GM12878 (cell line): Measurements from ENCODE around the gene CAPS. TPM values are rescaled to one million over a fixed set of nuclear protein-coding genes. Genes with fewer than 3 reads are reported as not detected.

Experiments
- ATAC-seq: fragments of 200-7000 bp; cut with Tn5 transposase; 3 replicates; pipeline ENCODE4 v1.9.1; 2020; ENCODE audit warnings: mild to moderate bottlenecking, moderate library complexity
- BruUV-seq: library from RNA; stranded (reverse); fragments of 400-500 nt; replicated peaks from 2 replicates; lab custom pipeline; 2021; lab: Mats Ljungman, UMichigan
- CTCF ChIA-PET: fragments of 300-600 bp; sonication (Branson Sonifier 250); formaldehyde crosslinking; extraction: SDS; loops from one replicate; lab custom pipeline; 2021; ENCODE audit warnings: inconsistent platforms; lab: Yijun Ruan, JAX
- POLR2A ChIA-PET: fragments of 350-600 bp; formaldehyde crosslinking; extraction: SDS; loops from one replicate; lab custom pipeline; 2021; ENCODE audit warnings: inconsistent platforms; lab: Charles Lee
- RAD21 ChIA-PET: fragments of 300-600 bp; sonication (Branson Sonifier 250); formaldehyde crosslinking; loops from one replicate; lab custom pipeline; 2023; ENCODE audit warnings: antibody characterized with exemption; ENCODE audit not compliant: unreplicated experiment; lab: Charles Lee
- SMC1A ChIA-PET: fragments of 300-600 bp; sonication (Branson Sonifier 250); formaldehyde crosslinking; loops from one replicate; lab custom pipeline; 2023; ENCODE audit not compliant: unreplicated experiment, uncharacterized antibody; lab: Charles Lee
- DNase-seq: peaks from one replicate; pipeline ENCODE4 v3.0.0-alpha.2; 2011; ENCODE audit warnings: low read depth, low spot score
- FAIRE-seq: peaks from 3 replicates; lab custom pipeline; 2011; peaks lifted over from hg19 to GRCh38; lab: Jason Lieb, UNC
- H2AFZ ChIP-seq: 2 replicates; pipeline ENCODE4 v1.6.0; 2011; ENCODE audit warnings: low read depth, low read length, control low read depth; ENCODE audit not compliant: control insufficient read depth
- H3K27ac ChIP-seq: 2 replicates; pipeline ENCODE4 v1.5.1; 2011; ENCODE audit warnings: control low read depth; ENCODE audit not compliant: control insufficient read depth, insufficient read depth
- H3K27me3 ChIP-seq, 2 experiments: replicated peaks in 1 of 2; 2 replicates each; pipeline versions ENCODE4 v1.6.0 to v1.6.1; 2011; ENCODE audit warnings: low read length in 1 of 2; ENCODE audit not compliant: control insufficient read depth in 2 of 2, insufficient read depth in 2 of 2
- H3K36me3 ChIP-seq, 2 experiments: 2 replicates each; pipeline ENCODE4 v1.5.1; 2011; ENCODE audit warnings: low read length in 1 of 2; ENCODE audit not compliant: control insufficient read depth in 2 of 2, insufficient read depth in 2 of 2
- H3K4me1 ChIP-seq: 2 replicates; pipeline ENCODE4 v1.6.1; 2011; ENCODE audit warnings: mild to moderate bottlenecking, low read length, moderate library complexity, mixed read lengths; ENCODE audit not compliant: control insufficient read depth, insufficient read depth
- H3K4me2 ChIP-seq: 2 replicates; pipeline ENCODE4 v1.6.0; 2011; ENCODE audit warnings: control low read depth; ENCODE audit not compliant: control insufficient read depth, insufficient read depth
- H3K4me3 ChIP-seq: fragments of 200-600 bp; sonication (generic); 2 replicates; pipeline ENCODE4 v1.5.1; 2016
- H3K79me2 ChIP-seq: 2 replicates; pipeline ENCODE4 v1.6.0; 2011; ENCODE audit warnings: low read length; ENCODE audit not compliant: control insufficient read depth, insufficient read depth
- H3K9ac ChIP-seq: 2 replicates; pipeline ENCODE4 v1.8.0; 2011; ENCODE audit warnings: low read length, control low read depth, mixed read lengths; ENCODE audit not compliant: control insufficient read depth, insufficient read depth
- H3K9me3 ChIP-seq: replicated peaks from 3 replicates; pipeline ENCODE4 v1.5.1; 2011; ENCODE audit warnings: mild to moderate bottlenecking, low read length; ENCODE audit not compliant: control insufficient read depth, insufficient read depth
- H4K20me1 ChIP-seq: 2 replicates; pipeline ENCODE4 v1.6.0; 2011; ENCODE audit not compliant: control insufficient read depth, insufficient read depth
- BRCA1 ChIP-seq: IDR thresholded peaks from 2 replicates; pipeline ENCODE4 v1.6.1; 2011; ENCODE audit warnings: low read depth, low read length, improper control_type of control experiment
- CEBPB ChIP-seq, 2 experiments: fragments of 150-350 bp in 1 of 2; IDR thresholded peaks; 2 replicates each; pipeline ENCODE4 v1.6.1; 2012 to 2014; ENCODE audit warnings: low read depth in 2 of 2, low read length in 2 of 2, borderline replicate concordance in 1 of 2, inconsistent platforms in 1 of 2
- CHD4 ChIP-seq: fragments of 200-600 bp; sonication (generic); IDR thresholded peaks from 2 replicates; pipeline ENCODE4 v1.6.1; 2016; ENCODE audit warnings: mild to moderate bottlenecking
- E2F8 ChIP-seq: fragments of 450-650 bp; IDR thresholded peaks from 2 replicates; pipeline ENCODE4 v1.6.1; 2018; ENCODE audit warnings: mild to moderate bottlenecking, low read depth, moderate library complexity; ENCODE audit not compliant: partially characterized antibody
- POLR2AphosphoS2 ChIP-seq: IDR thresholded peaks from 2 replicates; pipeline ENCODE4 v1.6.1; 2011; ENCODE audit warnings: low read depth, mild to moderate bottlenecking, low read length, improper control_type of control experiment, moderate library complexity
- RAD51 ChIP-seq: fragments of 450-650 bp; IDR thresholded peaks from 2 replicates; pipeline ENCODE4 v1.6.1; 2016; ENCODE audit warnings: moderate library complexity, mild to moderate bottlenecking, inconsistent platforms
- SPI1 ChIP-seq: IDR thresholded peaks from 2 replicates; pipeline ENCODE4 v1.6.1; 2011; ENCODE audit warnings: low read depth, mild to moderate bottlenecking, low read length, moderate library complexity, borderline replicate concordance; ENCODE audit not compliant: insufficient read depth
- USF1 ChIP-seq: IDR thresholded peaks from 2 replicates; pipeline ENCODE4 v1.6.1; 2011; ENCODE audit warnings: borderline replicate concordance, low read depth, mild to moderate bottlenecking, moderate library complexity, mixed read lengths, low read length; ENCODE audit not compliant: insufficient read depth; ENCODE audit errors: extremely low read length
- ZNF384 ChIP-seq: IDR thresholded peaks from 2 replicates; pipeline ENCODE4 v1.6.1; 2012; ENCODE audit warnings: low read depth, mild to moderate bottlenecking, low read length, improper control_type of control experiment, borderline replicate concordance
- WGBS: methylation state at CpG from one replicate; pipeline ENCODE4 v1.1.6; 2016; ENCODE audit warnings: low lambda C conversion rate; ENCODE audit not compliant: insufficient replicate concordance, insufficient coverage; ENCODE audit errors: missing lambda C conversion rate; 5-methylcytosine and 5-hydroxymethylcytosine counted together
- in situ Hi-C: fragments of 300-500 bp; cut with MboI; formaldehyde crosslinking; loops from 9 replicates; pipeline ENCODE4 v1.14.3; 2018; ENCODE audit warnings: mixed read lengths
- intact Hi-C: fragments of 100-400 bp; cut with micrococcal nuclease; formaldehyde crosslinking; loops from one replicate; pipeline ENCODE4 v1.14.2; 2022; ENCODE audit not compliant: unreplicated experiment
- polyA plus RNA-seq, 11 experiments: library from polyadenylated mRNA; depleted of rRNA in 4 of 11; unstranded in 6 of 11; stranded (reverse) in 5 of 11; fragments of >200 nt; fragmentation: Nextera tagmentation in 4 of 11; fragmentation: Illumina TruSeq in 1 of 11; extraction: Ambion mirVana in 4 of 11; extraction: Trizol in 1 of 11; gene quantifications; 1 replicate in 1 of 11; 2 replicates in 10 of 11; pipeline versions ENCODE4 v1.2.1 to v1.2.3, GENCODE V29; 2011 to 2016; ENCODE audit warnings: inconsistent platforms in 2 of 11, missing spikeins in 2 of 11, low read depth in 1 of 11
- total RNA-seq, 4 experiments: library from RNA; depleted of rRNA in 3 of 4; stranded (reverse); fragments of >200 nt in 3 of 4; fragmentation: Illumina TruSeq in 1 of 4; extraction: Trizol in 1 of 4; gene quantifications; 2 replicates each; pipeline versions ENCODE4 v1.2.1 to v1.2.3, GENCODE V29; 2013 to 2021

CAPS gene
- total and polyA plus RNA-seq, 10 of the 15 experiments (the other 5 are each of a cell fraction or from before 2014, with no cell fraction given) = 0.09 to 6.9 (median 2.9) TPM

GRCh38 chr19:5951338-5951861, 37.3 kb downstream of the CAPS start:
- ChIA-PET RAD21 (interaction anchor here (0.7 kb wide), 1 partner anchor 27 kb away, joined by 4 read pairs; the partner anchor contains the start of gene RANBP3), POLR2A (interaction anchor here (1.1 kb wide), 1 partner anchor 17 kb away, joined by 4 read pairs; no protein-coding TSS in a partner anchor), CTCF (interaction anchor here (0.8 to 4.0 kb wide), 7 partner anchors 14 to 174 kb away, joined by 3 to 16 read pairs (median 4); partner anchors contain the start of gene RANBP3), SMC1A (interaction anchor here (0.8 to 1.0 kb wide), 2 partner anchors 17 to 979 kb away, joined by 3 read pairs; no protein-coding TSS in a partner anchor)
- intact Hi-C loops (no loop called here), in situ Hi-C loops (no loop called here)
- Histone ChIP-seq H3K9me3 (no peaks in the 10 kb centered on the region), H4K20me1 (no peaks in the 10 kb centered on the region; the same call in 1 of the 2 replicates), H2AFZ (no peak overlapping the region), H3K4me3 (no peak overlapping the region), H3K9ac (no peak overlapping the region), H3K79me2 (peaks cover 49% of the 10 kb centered on the region), H3K27me3 (no peaks in the 10 kb centered on the region), H3K4me2 (peak overlapping the region; percentile 47), H3K4me1 (peaks cover 22% of the 10 kb centered on the region), H3K36me3 (peaks cover 7 to 20% of the 10 kb centered on the region in 2 experiments; a peak in 3 of 4 replicates), H3K27ac (peak overlapping the region; percentile 50)
- FAIRE-seq (peak; percentile 38), DNase-seq (no peak), ATAC-seq (peak; percentile 73)
- 72% methylated on average over 19 of the region's 19 CpGs for WGBS
- no TSS peak for BruUV-seq
- TF ChIP-seq CHD4 (no peak), CEBPB (IDR thresholded peaks at IDR 0.05; ENCODE audit: borderline replicate concordance in 1 of 2, low read depth in 2 of 2, low read length in 2 of 2) (no peak), SPI1 (peak; percentile 84), E2F8 (no peak), USF1 (peak; percentile 46), ZNF384 (no peak), BRCA1 (no peak), RAD51 (peak; percentile 33; the same call in 1 of the 2 replicates), POLR2AphosphoS2 (no peak)
- TF ChIP-seq, all 136 proteins: peak for 3
